HG03469 (cell line): ENCODE data around the gene PHF12.
"Not testable (repeated sequence)": the region's sequence is repeated elsewhere in the genome, so short reads cannot be mapped to it uniquely, and the experiment has no call there.

Experiments used
- ATAC-seq: cut with Tn5 transposase; IDR thresholded peaks from one replicate; pipeline ENCODE4 v1.9.1; 2021; ENCODE audit warnings: mild to moderate bottlenecking, moderate library complexity, moderate number of reproducible peaks; ENCODE audit not compliant: unreplicated experiment

PHF12 gene

DNA sequence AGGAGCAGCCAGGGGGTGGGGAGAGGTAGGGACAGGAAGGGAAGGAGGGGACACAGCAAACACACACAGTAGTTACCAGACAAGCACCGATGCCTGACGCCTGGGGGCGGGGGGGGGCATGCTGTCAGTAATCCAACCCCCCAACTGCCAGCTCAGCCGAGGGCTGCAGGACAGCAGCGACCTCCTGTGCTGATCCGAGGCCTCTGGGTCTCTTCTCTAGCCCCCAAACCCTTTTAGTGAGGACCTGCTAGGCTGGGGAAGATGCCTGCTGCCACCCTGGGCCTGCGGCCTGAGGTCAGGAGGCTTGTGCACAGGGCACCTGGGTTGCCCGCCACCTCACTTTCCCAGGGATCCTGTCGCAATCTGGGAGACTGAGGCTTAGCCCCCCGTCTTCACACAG, 65.4 kb downstream of the PHF12 start:
- ATAC-seq, result no peak

DNA sequence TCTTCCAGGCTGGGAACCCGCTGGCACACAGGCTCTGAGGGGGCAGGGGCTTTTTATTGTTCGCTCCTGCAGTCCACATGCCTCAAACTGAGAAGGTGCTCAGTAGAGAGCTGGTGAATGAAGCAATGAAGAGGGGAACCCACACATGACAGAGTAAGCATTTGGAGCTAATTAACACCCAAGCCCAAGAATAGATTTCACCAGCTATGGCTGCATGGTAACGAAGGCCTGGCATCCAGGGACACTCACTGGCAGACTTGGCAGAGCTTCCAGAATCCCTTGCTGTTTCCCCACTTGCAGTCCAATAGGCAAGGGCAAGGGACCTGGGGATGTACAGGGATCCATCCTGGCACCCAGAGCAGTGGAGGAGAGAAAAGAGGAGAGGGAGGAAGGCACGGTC, 66.0 kb downstream of the PHF12 start:
- no peak for ATAC-seq

DNA sequence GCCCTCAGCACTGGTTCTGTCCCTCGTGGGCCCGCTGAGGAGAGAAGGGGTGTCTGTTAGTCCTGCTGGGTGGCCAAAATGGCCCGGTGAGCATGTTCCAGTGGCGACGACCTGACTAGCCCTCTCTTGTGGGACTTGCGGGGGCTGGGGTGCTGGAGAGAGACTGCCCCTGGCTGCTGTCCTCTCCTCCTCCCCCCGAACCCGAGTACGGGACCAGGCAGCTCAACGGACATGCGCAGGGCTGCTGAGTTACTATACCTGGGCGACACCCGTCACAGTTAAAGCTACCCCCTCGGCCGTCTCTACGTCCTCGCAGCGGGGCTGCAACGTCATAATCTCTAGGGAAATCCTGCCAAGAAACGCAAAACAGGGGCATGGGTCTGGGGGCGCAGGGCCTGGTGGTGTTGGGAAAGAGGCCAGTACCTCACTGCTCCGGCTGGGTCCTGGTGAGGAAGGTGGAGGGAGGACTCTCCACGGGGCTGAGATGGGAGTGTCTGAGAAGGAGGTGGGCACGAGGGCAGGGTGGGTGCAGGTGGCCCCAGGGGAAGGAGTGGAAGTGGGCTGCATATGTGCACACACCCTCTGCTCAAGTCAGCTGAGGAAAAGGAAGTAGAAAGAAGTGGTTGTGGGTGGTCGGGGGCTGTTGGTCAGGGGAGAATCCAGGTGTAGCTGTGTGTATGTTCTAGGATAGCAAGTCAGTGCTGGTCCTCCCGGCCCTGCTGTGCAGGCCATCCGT, 67.2 kb downstream of the PHF12 start:
- no peak for ATAC-seq

DNA sequence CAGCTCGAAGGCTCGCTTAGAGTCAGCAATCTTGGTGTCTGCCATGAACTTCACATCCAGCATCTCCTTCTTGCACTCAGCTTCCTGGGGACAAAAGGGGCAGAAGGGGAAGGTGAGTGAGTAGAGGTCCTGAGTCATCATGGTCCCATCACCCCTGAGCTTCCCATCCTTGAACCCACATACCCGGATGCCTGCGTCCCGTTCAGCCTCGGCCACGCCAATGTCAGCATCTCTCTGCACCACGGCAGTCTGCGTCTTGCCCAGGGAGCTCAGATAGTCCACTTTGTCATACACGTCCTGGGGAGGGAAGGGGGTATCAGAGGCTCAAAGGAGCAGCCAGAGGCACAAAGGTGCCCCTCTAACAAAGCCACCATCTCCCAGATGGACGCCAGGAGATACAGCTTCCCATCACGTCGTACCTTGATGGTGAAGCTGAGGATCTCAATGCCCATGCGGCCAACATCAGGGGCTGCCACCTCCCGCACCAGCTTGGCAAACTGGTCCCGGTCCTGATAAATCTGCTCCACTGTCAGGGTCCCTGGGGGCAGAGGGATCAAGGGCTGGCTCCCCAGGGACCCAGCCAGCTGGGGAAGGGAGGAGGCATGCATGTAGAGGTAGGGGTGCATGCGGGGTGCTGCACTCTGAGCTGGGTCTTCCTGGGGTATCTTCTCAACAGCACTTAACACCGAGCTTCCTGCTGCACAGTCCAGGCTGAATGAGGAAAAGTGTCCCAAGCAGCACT, 69.0 kb downstream of the PHF12 start:
- no peak for ATAC-seq

DNA sequence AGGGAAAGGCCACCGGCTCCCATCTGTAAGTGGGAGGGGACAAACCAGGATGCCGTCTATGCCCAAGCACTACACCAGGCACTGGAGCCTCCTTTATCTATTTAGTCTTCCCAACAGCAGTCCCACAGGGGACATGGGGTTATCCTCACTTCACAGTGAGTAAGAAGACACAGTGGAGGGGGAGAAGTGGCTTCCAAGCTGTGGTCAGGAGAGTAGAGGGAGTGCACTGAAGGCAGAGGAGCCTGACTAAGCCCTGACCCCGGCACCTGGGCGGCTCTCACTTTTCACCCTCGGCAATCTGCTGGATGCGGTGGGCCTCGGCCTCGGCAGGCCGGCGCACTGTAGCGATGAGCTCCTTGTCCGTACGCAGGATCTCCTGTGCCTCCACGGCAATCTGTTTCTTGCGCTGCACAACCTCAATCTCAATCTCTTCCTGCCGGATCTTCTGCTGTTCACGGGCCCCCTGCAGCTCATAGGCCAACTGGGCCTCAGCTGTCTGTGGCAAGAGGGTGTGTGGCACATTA, 69.7 kb downstream of the PHF12 start:
- ATAC-seq, result no peak

DNA sequence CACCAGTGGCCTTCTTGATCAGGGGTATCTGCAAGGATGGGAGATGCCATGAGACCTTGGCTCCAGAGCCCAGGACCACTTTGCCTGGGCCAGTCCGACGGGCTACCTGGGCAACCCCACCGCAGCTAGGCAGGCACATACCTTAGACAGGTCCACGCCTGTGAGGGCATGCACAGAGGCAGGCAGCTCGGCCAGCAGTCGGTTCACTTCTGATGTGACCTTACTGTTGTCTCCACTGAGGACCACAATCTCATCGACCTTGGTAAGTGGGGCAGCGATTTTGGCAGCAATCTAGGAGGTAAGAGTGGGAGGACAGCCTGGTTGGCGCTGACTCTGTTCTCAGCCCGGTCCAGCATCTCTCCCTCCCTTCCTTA, 70.8 kb downstream of the PHF12 start:
- ATAC-seq, result no peak

DNA sequence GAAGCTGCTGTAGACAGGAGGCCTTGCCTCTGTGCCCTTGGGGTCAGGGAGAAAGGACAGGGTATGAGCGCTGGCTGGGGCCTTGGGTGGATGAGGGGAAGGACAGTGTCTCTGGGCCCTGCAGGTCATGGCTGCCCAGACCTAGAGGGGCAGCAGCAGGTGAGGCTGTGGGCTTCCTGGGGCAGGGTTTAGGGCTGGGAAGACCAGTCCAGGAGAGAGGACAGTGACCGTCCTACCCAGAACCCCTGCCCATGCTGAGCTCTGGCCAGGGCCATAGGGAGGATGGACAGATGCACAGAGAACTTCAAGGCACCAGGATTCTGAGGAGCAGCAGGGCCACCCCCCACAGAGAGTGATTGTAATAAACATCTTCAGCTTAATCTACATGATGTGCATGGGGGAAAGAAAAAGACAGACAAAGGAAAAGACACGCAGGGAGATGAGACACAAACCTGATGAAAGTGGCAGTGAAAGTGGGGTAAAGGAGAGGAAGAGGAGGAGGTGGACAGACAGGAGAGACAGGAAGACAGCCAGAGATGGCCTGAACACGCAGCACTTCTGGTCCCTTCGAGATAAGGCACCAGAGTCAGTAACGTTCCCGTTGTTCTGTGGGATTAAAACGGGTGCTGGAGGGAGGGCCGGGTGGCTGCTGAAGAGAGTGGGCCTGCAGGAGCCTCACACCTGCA, 71.3 kb downstream of the PHF12 start:
- no peak for ATAC-seq

DNA sequence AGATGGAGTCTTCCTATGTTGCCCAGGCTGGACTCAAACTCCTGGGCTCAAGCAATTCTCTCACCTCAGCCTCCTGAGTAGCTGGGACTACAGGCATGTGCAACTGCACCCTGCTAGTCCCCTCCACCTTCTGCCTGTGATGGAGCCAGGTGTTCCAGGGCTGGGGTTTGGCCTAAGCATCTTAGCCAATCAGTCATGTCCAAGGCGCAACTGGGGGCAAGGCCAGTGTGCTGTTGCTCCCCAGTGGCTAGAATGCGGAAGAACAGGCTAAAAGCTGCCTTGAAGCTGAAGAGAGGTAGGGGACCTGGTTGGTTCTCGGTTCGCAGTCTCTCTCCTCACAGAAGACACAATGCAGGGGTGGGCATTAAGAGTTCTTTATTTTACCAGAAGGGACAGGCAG, 72.3 kb downstream of the PHF12 start:
- no peak for ATAC-seq

DNA sequence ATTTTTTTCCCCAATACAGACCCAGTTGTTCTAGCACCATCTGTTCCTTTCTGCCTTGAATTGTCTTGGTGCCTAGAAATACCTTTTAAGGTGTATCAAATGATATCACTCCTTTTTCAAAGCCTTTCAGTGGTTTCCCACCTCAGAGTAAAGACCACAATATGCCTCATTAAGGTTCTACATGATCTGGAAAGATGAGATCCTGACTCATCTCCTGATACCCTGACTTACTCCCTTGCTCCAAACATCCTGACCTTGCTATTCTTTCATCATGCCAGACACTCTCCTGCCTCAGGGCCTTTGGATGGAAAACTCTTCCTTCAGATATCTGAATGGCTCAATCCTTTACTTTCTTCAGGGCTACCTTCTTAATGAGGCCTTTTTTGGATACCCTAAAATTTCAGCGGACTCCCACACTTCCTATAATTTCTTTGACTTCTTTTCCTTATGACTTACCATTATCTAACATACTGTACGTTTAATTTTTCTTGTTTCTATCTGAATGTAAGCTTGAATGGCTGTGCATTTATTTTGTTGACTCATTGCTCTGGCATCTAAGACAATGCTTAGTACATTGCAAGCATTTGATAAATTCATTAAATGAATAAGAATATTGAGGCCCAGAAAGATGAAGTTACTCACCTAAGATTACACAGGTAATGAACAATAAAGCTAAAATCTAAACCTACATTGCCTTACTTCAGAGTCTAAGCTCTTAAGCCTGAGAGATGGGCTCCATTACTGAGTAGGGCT, 73.0 kb downstream of the PHF12 start:
- no peak for ATAC-seq

DNA sequence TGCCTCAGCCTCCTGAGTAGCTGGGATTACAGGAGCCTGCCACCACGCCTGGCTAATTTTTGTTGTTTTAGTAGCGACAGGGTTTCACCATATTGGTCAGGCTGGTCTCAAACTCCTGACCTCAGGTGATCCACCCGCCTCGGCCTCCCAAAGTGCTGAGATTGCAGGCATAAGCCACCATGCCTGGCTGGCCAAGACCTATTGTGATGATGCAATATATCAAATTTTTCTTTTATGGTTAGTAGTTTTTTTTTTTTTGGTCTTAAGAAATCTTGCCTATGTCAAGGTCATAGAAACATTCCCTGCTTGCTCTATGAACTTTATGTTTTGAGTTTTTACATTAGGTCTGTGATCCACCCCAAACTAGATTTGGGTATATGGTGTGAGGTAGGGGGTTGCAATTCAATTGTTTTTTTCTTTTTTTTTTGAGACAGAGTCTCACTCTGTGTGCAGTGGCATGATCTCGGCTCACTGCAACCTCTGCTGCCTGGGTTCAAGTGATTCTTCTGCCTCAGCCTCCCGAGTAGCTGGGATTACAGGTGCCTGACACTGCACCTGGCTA, 74.1 kb downstream of the PHF12 start:
- ATAC-seq, result not testable (repeated sequence)

DNA sequence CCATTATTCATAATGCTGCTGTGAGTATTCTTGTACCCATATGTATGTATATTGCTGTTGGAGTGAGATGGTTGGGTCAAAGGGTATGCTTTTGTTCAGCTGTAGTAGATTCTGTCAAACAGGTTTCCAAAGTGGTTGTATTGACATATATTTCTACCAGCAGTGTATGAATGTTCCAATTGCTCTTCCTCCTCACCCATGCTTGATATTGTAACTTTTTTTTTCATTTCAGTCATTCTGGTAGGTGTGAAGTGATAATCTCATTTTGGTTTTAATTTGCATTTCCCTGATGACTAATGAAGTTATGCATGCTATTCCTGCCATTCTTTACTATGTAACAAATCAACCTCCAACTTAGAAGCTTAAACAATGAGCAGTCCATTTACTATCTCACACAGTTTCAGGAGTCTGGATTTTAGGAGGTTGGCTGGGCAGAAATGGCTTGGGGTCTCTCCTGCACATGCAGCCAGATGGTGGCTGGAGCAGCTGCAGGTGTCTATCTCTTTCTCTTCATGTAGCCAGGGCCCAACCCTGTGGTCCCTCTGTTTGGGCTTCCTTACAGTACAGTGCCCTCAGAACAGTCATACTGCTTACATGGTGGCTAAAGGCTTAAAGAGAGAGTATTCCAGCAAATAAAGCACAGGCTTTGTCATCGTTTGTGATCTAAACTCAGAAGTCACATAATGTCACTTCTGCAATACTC, 75.3 kb downstream of the PHF12 start:
- no peak for ATAC-seq

DNA sequence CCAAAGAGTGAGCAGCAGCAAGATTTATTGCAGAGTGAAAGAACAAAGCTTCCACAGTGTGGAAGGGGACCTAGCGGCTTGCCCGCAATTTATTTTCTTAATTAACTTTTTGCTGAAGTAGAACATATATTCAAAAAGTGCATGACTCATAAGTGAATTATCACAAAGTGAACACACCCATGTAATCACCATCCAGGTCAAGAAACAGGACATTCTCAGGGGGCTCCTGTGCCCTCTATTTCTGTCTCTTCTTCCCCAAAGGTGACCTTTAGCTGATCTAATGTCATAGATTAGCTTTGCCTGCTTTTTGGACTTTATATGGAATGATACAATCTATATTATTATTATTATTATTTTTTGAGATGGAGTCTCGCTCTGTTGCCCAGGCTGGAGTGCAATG, 76.6 kb downstream of the PHF12 start:
- no peak for ATAC-seq

DNA sequence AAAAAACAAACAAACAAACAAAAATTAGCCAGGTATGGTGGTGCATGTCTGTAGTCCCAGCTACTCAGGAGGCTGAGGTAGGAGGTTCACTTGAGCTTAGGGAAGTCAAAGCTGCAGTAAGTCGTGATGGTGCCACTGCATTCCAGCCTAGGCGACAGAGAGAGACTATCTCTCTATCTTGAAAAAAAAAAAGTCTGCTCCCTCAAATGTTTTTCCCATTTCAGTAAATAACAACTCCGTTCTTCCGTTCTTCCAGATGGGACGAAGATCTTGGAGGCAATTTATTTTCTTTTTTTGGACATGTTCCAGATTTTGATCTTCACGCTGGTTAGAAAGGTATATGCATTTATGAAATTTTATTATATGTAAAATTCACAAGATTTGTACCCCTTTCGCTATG, 77.5 kb downstream of the PHF12 start:
- no peak for ATAC-seq

DNA sequence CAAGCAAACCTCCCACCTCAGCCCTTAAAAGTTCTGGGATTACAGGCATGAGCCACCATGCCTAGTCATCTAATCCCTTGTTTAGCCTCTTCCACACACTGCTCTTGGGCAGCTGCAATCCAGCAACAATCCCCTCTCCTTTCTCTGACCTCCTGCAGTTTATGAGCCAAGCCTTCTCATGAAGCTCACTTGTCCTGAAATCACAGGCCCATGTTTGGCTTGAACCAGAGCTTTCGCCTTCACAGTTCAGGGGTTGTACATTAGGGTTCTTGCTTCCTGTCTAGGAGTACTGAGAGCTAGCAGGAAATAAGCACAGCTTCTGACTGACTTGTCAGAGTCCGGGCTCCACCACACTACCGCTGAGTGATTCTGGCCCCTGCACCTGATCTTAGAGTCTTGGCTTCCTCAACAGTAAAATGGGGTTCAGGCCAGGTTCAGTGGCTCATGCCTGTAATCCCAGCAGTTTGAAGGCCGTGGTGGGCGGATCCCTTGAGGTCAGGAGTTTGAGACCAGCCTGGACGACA, 80.2 kb downstream of the PHF12 start:
- peak; percentile 82 for ATAC-seq

DNA sequence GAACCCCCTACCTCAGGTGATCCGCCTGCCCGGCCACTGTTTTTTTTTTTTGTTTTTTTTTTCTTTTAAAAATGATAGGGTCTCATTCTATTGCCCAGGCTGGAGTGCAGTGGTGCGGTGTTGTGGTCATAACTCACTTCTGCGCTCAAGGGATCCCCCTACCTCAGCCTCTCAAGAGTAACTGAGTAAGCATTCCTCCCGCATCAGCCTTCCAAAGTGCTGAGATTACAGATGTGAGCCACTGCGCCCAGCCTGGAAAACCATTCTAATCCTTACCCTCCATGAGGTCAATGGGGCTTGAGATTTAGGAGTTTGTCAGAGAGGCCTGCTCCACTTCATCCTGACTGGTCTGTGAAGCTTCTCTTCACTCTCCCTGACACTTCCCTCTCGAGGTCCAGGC, 84.0 kb downstream of the PHF12 start:
- no peak for ATAC-seq

DNA sequence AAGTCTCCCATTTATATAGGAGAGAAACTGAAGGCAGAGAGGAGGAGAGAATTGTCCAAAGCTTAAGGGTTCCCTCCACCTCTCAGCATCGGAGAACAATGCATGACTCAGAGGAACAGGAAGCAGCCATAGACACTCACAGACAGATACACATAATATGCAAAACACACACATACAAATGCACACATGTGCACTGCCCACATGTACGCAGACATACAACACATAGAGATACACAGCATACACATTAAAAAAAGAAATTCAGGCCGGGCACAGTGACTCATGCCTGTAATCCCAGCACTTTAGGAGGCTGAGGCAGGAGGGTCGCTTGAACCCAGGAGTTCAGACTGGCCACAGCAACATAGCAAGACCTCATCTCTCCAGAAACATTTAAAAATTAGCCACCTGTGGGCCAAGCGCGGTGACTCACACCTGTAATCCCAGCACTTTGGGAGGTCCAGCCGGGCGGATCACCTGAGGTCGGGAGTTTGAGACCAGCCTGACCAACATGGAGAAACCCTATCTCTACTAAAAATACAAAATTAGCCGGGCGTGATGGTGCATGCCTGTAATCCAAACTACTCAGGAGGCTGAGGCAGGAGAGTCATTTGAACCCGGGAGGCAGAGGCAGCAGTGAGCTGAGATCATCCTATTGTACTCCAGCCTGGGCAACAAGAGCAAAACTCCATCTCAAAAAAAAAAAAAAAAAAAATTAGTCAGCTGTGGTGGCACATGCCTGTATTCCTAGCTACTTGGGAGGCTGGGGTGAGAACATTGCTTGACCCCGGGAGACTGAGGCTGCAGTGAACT, 85.2 kb downstream of the PHF12 start:
- no peak for ATAC-seq

DNA sequence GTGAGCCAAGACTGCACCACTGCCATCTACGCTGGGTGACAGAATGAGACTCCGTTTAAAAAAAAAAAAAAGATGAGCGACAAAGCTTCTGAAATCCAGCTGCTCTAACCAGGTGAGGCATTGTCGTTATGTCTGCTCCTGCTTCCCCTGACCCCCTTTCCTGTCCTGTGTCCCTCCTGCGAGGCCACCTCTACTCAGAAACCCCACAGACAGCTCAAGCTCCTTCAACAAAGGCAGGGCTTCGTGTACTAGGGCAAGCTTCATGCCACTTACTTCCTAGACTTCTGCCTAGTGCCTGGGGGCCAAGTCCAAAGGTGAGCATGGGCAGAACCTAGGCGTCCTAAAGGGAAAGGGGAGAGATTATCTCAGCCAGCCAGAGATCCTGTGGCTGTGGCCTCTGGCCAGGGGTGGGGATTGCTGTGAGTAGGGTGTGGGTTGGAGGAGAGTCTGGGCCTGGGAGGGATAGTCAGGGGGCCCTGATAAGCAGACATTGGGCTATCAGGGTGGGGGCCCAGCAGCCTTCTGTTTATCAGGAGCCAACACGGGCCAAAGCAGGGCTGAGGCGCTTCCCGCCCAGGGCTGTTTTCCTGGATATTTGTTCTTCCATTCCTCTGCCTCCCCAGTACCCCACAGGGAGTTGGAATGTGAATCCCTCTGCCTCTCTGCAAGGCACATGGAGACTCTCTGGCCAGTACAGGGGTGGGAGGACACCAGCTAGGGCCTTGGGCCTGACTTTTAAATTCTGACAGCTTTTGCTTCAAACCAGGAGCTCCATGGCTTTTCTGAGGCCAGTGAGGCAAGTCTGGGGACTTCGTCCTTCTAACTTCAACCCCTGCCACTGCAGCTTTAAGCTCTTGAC, 86.1 kb downstream of the PHF12 start:
- ATAC-seq, result no peak

DNA sequence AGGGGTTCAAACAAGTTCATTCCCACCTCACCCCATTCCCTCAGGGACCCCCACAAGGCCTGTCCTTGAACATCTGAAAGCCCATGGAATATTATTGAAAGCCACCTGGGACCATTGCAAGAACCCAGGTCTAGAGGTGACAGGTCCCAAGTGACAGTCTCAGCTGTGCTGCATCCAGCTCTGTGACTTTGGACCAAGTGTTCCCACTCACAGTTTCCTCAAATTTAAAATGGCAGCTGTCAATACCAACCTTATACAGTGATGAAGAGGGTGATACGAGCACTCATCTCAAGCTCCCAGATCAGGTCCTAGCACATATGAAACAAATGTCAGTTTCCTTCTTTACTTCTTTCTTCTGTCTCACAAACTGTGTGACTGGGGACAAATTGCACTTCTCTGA, 87.4 kb downstream of the PHF12 start:
- ATAC-seq, result no peak
